HG03442 (cell line): ENCODE data around the gene MAG.

ENCODE experiments used
- ATAC-seq: cut with Tn5 transposase; IDR thresholded peaks from one replicate; pipeline ENCODE4 v1.9.1; 2021; ENCODE audit warnings: mild to moderate bottlenecking, moderate library complexity; ENCODE audit not compliant: unreplicated experiment

Gene MAG, protein sequence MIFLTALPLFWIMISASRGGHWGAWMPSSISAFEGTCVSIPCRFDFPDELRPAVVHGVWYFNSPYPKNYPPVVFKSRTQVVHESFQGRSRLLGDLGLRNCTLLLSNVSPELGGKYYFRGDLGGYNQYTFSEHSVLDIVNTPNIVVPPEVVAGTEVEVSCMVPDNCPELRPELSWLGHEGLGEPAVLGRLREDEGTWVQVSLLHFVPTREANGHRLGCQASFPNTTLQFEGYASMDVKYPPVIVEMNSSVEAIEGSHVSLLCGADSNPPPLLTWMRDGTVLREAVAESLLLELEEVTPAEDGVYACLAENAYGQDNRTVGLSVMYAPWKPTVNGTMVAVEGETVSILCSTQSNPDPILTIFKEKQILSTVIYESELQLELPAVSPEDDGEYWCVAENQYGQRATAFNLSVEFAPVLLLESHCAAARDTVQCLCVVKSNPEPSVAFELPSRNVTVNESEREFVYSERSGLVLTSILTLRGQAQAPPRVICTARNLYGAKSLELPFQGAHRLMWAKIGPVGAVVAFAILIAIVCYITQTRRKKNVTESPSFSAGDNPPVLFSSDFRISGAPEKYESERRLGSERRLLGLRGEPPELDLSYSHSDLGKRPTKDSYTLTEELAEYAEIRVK

DNA sequence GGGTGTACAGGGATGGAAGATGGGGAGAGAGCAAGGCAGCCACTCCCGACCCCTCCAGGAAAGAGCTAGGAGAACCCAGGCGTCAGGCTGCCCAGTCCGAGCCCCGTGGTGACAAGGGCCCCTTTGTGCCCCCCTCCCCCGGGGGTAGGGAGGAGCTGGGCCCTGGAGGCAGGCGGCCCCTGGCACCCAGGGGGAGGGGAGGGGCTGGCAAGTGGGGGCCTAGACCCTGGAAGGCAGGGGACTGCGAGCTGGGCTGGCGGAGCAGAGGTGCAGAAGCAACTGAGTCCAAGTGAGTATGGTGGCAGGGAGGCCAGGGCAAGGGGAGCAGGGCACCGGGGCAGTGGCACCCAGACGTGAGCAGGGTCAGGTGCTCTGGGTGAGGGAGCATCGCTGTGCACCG lies at the start of gene MAG:
Gene MAG, plus strand, starts transcription at position 246 of the 400 bp plus-strand sequence. CDS start 3,248 bp downstream, outside the sequence.
- ATAC-seq: no peak

DNA sequence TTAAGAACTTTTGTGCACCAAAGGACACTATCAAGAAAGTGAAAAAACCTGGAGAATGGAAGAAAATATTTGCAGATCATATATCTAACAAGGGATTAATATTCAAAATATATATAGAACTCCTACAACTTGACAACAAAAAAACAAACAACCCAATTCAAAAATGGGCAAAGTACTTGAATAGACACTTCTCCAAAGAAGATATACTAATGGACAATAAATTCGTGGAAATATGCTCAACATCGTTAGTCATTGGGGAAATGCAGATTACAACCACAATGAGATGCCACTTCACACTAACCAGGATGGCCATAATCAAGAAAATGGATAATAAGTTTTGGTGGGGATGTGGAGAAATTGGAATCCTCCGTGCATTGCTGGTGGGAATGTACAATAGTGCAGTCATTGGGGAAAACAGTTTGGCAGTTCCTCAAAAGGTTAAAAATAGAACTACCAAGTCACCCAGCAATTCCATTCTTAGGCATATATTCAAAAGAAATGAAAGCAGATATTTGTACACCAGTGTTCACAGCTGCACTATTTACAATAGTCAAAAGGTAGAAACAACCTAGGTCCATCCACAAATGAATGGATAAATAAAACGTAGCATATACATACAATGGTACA lies 45.4 kb upstream of the MAG start:
- ATAC-seq: no peak

DNA sequence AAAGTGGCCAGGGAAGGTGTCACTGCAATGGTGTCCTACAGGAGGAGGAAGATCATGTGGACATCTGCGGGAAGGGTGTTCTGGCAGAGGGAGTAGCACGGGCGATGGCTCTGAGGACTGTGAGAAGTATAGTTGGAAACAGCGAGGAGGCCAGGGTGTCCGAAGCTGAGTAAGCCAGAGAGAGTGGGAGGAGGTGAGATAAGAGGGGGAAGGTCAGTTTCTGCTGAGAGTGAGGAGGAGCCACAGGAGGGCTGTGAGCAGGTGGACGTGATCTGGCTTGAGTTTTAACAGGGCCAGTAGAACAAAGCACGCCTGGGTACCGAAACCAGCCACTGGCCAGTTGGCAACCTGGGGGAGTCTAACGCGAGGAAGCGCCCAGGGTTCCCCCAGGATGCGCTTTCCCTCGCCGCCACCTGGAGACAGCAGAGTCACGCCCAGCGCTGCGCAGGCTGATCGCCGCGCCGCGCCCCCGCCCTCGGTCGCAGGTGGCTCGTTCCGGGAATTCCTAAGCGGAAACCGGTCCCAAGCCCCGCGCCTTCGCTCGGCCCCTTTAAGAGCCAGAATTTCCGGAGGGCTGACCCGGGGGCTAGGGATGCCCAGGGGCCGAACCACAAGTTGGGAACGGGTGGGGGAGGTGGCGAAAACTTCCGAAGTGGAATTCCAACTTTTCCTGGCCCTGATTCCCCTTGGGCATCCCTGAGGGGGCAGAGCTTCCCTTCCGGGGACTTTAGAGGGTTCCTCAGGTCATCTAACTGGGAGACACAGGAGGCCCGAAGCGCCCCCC lies 44.2 kb upstream of the MAG start:
- ATAC-seq: peak; percentile 43

DNA sequence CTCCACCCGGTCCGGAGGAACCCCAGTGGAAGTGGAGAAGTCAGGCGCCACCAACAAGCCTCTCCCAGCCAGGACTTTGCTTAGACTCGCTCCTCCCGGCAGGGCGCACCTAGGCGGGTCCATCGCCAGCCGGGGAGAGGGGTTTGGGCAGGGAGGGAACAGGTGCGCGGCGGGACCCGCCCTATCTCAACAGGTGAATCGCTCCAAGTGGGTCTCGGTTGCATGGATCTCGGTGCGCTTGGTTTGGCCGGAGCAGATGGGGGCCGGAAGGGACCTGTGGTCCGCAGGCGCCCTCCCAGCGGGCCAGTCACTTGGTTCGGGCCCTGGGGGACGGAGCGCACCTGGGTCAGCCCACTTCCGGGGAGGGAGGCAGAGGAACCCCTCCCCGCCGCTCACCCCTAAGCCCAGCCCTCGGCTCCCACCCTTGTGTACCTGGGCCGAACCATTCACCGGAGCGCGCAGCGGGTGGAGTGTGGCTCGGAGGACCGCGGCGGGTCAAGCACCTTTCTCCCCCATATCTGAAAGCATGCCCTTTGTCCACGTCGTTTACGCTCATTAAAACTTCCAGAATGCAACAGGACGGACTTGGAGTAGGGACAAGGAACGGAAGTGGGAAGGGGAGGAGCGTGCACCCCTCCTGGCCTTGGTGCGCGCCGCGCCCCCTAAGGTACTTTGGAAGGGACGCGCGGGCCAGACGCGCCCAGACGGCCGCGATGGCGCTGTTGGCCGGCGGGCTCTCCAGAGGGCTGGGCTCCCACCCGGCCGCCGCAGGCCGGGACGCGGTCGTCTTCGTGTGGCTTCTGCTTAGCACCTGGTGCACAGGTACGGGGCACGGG lies 43.4 kb upstream of the MAG start, which contains the start of gene LSR:
Gene LSR, plus strand, starts transcription at position 693 of the 836 bp plus-strand sequence. Its CDS starts 21 bp downstream, at position 714.
- ATAC-seq: peak; percentile 67

DNA sequence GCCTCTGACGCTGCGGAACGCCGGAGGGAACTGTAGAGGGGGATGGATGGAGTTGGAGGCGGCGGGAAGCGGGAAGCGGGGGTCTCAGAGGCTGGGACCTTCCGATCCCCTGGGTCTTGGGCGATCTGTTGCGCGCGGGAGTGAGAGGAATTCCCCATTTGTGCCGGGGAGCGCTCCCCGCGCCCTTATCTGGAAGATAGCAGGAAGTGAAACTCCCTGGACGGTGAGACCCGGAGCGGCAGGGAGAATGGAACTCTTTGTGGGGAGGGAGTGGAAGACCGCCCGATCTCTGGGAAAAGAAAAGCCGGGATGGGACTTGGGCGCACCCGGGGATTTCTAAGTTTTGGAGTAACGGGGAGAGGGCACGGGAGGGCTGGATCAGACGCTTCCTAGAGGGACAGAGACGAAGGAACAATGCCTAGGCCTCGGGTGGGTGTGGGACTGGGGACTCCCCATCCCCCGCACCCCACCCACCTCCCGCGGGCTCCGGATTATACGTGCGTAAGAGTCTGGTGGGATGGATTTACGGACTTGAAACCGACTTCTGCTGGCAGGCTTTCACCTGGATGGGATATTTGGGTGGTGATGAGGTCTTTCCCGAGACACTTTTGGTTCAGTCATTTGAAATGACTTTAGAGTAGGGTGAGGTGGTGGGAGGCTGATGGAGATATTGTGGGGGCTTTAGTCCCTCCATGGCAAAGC lies 42.7 kb upstream of the MAG start:
- ATAC-seq: peak; percentile 7

DNA sequence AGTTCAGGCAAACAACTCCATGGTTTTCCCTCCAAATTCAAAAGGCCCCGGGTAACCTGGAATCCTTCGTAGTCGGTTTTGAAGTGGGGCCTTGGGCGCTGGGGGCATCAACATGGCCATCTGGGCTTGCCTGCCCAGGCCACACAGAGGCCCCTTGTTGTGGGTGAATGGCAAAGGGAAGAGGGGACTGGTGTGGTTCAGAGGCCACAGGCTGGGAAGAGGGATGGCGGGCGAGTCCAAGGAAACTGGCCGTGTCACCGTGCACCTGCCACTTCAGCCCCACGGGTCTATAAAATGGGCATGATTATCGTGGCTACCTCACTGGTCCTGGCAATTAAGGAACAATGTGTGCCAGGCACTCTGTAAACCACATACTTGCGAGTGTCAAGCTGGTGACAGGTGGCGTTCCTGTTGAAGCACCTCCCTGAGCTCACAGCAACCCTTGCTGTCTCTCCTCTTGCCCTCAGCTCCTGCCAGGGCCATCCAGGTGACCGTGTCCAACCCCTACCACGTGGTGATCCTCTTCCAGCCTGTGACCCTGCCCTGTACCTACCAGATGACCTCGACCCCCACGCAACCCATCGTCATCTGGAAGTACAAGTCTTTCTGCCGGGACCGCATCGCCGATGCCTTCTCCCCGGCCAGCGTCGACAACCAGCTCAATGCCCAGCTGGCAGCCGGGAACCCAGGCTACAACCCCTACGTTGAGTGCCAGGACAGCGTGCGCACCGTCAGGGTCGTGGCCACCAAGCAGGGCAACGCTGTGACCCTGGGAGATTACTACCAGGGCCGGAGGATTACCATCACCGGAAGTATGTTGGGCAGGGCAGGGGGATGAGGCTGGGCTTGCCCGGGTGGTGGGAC lies 41.9 kb upstream of the MAG start:
- no peak for ATAC-seq

DNA sequence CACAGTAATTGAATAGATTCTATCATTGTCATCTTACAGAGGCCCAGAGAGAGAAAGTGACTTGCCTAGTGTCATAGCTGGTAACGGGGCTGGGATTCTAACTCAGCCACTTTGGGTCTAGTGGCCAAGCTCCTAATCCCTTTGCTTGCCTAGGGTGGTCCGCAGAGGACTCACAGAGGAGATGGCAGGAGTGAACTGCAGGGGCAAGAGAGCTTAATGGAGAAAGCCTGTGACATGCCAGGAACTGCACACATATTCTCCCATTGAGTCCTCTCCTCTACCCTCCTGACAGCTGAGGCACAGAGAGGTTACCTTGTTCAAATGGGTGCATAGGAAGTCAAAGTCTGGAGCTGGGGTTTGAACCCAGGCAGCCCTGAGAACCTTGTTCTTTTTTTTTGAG lies 40.5 kb upstream of the MAG start:
- no peak for ATAC-seq

DNA sequence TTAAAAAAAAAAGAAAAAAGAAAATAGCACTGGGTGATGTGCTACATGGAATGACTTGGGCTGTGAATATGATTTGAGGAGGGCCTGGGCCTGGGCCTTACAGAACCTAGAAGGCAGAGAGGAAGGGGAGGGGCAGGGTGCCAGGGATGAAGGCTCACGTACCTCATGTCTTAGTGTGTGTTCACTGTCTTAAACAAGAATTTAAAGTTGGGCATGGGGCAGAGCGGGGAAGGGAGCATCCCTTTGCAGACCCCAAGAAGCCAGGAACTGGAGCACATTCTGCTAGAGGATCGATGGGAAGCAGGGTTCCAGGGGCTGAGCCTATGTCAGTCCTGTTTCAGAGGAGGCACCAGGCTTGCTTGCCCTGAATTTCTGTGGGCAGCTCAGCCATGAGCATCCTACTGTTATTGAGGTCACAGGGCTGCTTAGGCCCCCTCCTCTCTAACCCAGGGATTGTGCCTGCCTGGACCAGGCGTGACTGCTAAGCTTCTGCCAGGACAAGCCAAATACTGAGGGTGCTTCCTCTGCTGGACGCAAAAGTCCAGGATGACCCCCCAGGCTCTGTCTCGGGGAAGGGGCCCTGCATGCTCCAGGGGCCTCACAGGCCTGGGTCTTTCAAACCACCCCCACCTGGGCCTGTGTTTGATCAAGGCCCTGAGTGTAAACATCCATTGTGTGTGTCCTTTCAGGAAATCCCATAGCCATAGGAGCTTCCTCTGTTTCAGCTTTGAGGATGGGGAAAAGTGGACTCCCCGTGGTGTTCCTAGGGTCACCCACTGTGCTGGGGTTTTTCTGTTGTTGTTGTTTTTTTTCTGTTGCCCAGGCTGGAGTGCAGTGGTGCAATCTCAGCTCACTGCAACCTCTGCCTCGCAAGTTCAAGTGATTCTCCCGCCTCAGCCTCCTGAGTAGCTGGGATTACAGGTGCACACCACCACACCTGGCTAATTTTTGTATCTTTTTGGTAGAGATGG lies 38.4 kb upstream of the MAG start:
- ATAC-seq: no peak

DNA sequence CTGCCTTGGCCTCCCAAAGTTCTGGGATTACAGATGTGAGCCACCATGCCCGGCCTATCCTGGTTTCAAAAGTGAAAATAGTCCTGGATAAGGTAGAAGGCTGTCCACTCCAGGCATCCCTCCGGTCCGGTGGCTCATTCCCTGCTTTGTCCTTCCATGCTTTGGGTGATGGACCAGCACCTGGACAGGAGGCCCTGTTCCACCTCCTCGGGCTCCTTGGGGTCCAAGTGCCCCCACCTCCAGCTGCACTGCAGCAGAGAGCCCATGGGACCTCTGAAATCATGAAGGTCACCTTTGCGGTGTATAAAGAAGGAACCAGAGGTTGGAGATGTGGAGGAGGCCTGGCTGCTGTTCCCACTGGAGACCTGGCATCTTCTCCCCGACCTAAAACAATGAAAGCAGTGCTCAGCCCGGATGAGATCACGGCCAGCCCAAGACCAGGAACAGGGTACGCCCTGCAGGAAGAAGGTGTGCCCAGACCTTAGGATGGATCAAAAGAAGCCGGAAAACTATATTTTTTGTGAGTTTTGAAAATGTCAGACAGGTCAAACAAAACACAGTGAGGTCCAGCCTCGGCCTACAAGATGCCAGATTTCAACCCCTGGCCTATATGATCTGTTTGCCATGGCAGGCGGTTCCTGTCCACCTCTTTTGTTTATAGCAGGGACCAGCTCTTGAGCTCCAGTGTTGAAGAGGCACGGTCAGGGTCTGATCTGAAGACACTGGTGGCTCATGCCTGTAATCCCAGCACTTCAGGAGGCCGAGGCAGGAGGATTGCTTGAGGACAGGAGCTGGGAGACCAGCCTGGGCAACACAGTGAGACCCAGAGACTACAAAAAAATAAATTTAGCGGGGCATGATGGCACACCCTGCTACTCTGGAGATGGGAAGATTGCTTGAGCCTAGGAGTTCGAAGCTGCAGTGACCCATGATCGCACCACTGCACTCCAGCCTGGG lies 37.3 kb upstream of the MAG start:
- no peak for ATAC-seq

DNA sequence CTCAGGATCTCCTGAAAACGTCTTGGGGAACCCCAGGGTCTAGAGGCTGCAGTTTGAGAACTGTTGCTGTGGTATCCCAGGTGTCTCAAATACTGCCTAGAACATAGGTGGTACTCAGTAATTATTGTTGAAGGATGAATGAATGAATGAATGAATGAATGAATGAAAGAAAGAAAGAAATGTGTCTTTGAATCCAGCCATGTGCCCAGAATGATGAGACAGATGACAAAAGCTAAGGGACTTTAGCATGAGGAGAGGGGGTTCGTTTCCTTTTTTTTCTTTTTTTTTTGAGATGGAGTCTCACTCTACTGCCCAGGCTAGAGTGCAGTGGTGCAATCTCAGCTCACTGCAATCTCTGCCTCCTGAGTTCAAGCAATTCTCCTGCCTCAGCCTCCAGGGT lies 35.4 kb upstream of the MAG start:
- no peak for ATAC-seq

DNA sequence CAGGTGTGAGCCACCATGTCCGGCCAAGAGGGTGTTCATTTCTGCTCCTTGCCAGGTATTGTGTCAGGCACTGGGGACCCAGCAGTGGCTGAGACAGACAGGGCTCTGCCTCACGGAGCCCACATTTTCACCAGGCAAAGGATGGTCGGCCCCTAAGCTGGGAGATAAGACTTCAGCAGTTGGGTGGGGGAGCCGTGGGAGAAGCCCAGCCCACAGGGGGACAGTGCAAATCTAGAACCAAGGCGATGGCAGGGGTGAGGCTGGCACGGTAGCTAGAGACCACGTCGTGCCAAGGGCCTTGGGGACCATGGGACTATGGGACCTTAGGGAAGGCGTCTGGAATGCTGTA lies 34.9 kb upstream of the MAG start:
- no peak for ATAC-seq

DNA sequence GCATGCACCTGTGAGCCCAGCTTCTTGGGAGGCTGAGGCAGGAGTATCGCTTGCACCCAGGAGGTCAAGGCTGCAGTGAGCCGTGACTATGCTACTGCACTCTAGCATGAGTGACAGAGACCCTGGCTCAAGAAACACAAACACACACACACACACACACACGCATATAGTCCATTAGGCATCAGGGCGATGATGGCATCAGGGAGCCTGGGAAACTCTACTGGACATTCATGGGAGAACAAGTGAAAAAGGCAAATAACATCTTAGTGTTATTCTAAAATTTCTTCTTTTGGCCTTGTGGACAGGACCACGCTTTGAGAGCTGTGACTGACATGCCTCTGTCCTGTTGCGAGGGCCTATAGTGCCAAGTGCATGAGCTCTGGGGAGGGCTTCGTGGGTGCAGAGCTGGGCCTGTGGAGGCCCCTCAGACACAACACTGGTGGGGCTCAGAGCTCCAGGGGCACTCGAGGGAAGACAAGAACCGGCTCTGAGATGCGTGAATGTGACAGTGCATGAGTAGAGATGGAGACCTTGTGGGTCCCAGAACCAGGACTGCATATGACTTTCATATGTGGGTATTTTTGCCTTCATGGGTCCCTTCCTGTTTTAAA lies 31.2 kb upstream of the MAG start:
- ATAC-seq: no peak

DNA sequence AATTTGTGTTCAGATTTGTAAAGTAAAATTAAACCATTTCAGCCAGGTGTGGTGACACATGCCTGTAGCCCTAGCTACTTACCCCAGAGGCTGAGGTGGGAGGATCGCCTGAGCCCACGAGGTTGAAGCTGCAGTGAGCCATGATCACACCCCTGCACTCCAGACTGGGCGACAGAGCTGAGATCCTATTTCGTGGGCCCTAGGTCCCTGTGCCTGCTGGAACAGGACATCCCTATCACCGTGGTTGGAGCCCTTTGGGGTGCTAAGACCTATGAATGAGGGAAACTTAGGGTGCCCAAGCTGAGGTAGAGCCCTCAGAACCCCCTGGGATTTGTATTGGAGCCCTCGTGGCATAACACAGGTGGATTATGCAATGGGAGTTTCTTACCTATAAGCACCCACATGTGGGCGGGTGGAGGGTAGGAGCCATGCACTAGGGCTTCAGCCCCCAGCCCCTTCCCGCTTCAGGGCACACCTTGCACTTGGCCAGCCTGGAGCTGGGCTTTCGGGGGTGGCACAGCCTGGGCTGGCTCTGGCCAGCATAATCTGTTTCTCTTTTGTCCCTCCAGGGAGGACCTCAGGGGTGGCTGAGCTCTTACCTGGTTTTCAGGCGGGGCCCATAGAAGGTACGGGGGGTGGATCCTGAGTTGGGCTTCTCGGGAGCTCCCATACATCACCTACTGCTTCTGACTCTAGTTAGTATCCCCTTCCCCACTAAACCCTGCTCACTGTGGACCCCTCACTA lies 30.4 kb upstream of the MAG start:
- ATAC-seq: no peak

DNA sequence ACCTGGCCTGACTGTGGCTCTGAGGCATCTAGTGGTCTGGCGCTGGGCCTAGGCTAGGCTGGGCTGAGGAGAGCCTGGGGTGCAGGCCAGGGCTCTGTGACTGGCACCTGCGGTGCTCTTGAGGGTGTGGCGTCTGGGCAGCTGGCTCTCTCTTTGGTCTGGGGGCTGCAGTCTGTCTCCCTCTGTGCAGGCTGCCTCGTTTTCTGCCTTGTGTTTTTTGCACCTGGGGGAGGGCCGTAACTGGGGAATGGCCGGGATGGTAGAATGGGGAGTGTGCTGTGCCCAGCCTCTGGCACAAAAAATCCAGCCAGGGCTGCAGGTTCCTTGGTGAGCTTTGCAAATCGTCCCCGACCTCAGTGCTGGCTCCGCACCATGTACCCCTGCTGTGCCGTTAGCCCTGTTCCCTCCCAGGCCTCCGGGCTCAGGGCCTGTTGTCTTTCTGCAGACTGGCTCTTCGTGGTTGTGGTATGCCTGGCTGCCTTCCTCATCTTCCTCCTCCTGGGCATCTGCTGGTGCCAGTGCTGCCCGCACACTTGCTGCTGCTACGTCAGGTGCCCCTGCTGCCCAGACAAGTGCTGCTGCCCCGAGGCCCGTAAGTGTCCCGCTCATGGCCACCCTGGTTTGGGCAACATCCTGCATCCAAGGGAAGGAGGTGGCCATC lies 29.7 kb upstream of the MAG start:
- ATAC-seq: no peak
